Stomach smooth muscle (tissue), 2 donors: Measurements from ENCODE around the gene ZNF784.

Experiments used
- H3K27ac ChIP-seq: one replicate; pipeline ENCODE4 v1.7.0; 2013; ENCODE audit warnings: mild to moderate bottlenecking, low read length, inconsistent platforms
- H3K27me3 ChIP-seq, 2 donors: one replicate each; pipeline ENCODE4 v1.7.0; 2013; ENCODE audit warnings: low read length in 2 of 2; ENCODE audit not compliant: insufficient read depth in 2 of 2, control insufficient read depth in 1 of 2
- H3K36me3 ChIP-seq, 2 donors: one replicate each; pipeline ENCODE4 v1.7.0; 2013; ENCODE audit warnings: low read length in 2 of 2; ENCODE audit not compliant: control insufficient read depth in 2 of 2, insufficient read depth in 2 of 2
- H3K4me1 ChIP-seq: one replicate; pipeline ENCODE4 v1.7.0; 2013; ENCODE audit warnings: low read length; ENCODE audit not compliant: control insufficient read depth, insufficient read depth
- H3K4me3 ChIP-seq, 2 donors: one replicate each; pipeline ENCODE4 v1.7.0; 2013; ENCODE audit warnings: low read length in 2 of 2
- H3K9ac ChIP-seq, 2 donors: one replicate each; pipeline ENCODE4 v1.7.0; 2013; ENCODE audit warnings: low read length in 2 of 2, mild to moderate bottlenecking in 1 of 2
- H3K9me3 ChIP-seq, 2 donors: one replicate each; pipeline ENCODE4 v1.7.0; 2013; ENCODE audit warnings: low read length in 2 of 2; ENCODE audit not compliant: control insufficient read depth in 2 of 2
- donor health status: healthy.
- donor health status: Pancreatic carcinoma.

The ZNF784 gene

GRCh38 chr19:55633861-55634260 is 9.5 kb upstream of the ZNF784 start:
- peaks cover 29% of the 10 kb centered on the region for H3K4me1 ChIP-seq
- peak overlapping the region; percentile 100 for H3K27ac ChIP-seq
- H3K4me3 ChIP-seq, result no peak overlapping the region
- no peaks in the 10 kb centered on the region for H3K27me3 ChIP-seq
- H3K9me3 ChIP-seq, result no peaks in the 10 kb centered on the region
- H3K36me3 ChIP-seq, result no peaks in the 10 kb centered on the region
- peak overlapping the region in 1 of 2 donors; percentile 100 for H3K9ac ChIP-seq

- peaks cover 26% of the 10 kb centered on the region for H3K4me1 ChIP-seq
- H3K9me3 ChIP-seq, result no peaks in the 10 kb centered on the region
- no peaks in the 10 kb centered on the region for H3K27me3 ChIP-seq
- H3K9ac ChIP-seq, result peak overlapping the region; percentile 5 to 60
- H3K27ac ChIP-seq, result peak overlapping the region; percentile 37
- no peak overlapping the region for H3K4me3 ChIP-seq
- no peaks in the 10 kb centered on the region for H3K36me3 ChIP-seq
Measured at GRCh38 chr19:55632463-55632834, 8.1 kb upstream of the ZNF784 start.

- Histone ChIP-seq H3K27me3 (no peaks in the 10 kb centered on the region), H3K9me3 (no peaks in the 10 kb centered on the region), H3K4me1 (peaks cover 3% of the 10 kb centered on the region), H3K9ac (no peak overlapping the region), H3K4me3 (no peak overlapping the region), H3K27ac (no peak overlapping the region), H3K36me3 (no peaks in the 10 kb centered on the region)
Measured at GRCh38 chr19:55626350-55626749, 2.0 kb upstream of the ZNF784 start.

- Histone ChIP-seq H3K9ac (peak overlapping the region in 1 of 2 donors; percentile 71), H3K27me3 (no peaks in the 10 kb centered on the region), H3K4me3 (peak overlapping the region; percentile 73 to 79), H3K9me3 (no peaks in the 10 kb centered on the region), H3K36me3 (peaks cover 0 to 3% of the 10 kb centered on the region in 2 donors), H3K27ac (peak overlapping the region; percentile 86), H3K4me1 (peaks cover 3% of the 10 kb centered on the region)
Measured at GRCh38 chr19:55625004-55625326, 599 bp upstream of the ZNF784 start.

GRCh38 chr19:55623561-55623960 is 805 bp downstream of the ZNF784 start:
- Histone ChIP-seq H3K4me3 (peak overlapping the region in 1 of 2 donors; percentile 79), H3K9me3 (no peaks in the 10 kb centered on the region), H3K36me3 (peaks cover 0 to 3% of the 10 kb centered on the region in 2 donors), H3K9ac (no peak overlapping the region), H3K27ac (peak overlapping the region; percentile 86), H3K4me1 (peaks cover 3% of the 10 kb centered on the region), H3K27me3 (no peaks in the 10 kb centered on the region)

- no peak overlapping the region for H3K9ac ChIP-seq
- no peak overlapping the region for H3K4me3 ChIP-seq
- H3K36me3 ChIP-seq, result peaks cover 0 to 3% of the 10 kb centered on the region in 2 donors
- peaks cover 3% of the 10 kb centered on the region for H3K4me1 ChIP-seq
- no peaks in the 10 kb centered on the region for H3K9me3 ChIP-seq
- no peaks in the 10 kb centered on the region for H3K27me3 ChIP-seq
- no peak overlapping the region for H3K27ac ChIP-seq
Measured at GRCh38 chr19:55623130-55623529, 1.2 kb downstream of the ZNF784 start.

GRCh38 chr19:55622242-55622969 is 2.0 kb downstream of the ZNF784 start:
- Histone ChIP-seq H3K4me3 (no peak overlapping the region), H3K9me3 (no peaks in the 10 kb centered on the region), H3K27ac (no peak overlapping the region), H3K36me3 (peaks cover 2 to 4% of the 10 kb centered on the region in 2 donors), H3K9ac (no peak overlapping the region), H3K27me3 (no peaks in the 10 kb centered on the region), H3K4me1 (peaks cover 3% of the 10 kb centered on the region)

GRCh38 chr19:55621673-55622231 is 2.6 kb downstream of the ZNF784 start:
- Histone ChIP-seq H3K9ac (no peak overlapping the region), H3K4me1 (peaks cover 3% of the 10 kb centered on the region), H3K27me3 (no peaks in the 10 kb centered on the region), H3K9me3 (no peaks in the 10 kb centered on the region), H3K4me3 (no peak overlapping the region), H3K36me3 (peaks cover 5 to 8% of the 10 kb centered on the region in 2 donors), H3K27ac (no peak overlapping the region)

GRCh38 chr19:55621205-55621672 is 3.1 kb downstream of the ZNF784 start:
- no peak overlapping the region for H3K4me3 ChIP-seq
- peaks cover 10 to 12% of the 10 kb centered on the region in 2 donors for H3K36me3 ChIP-seq
- no peaks in the 10 kb centered on the region for H3K27me3 ChIP-seq
- H3K9me3 ChIP-seq, result no peaks in the 10 kb centered on the region
- H3K4me1 ChIP-seq, result peaks cover 3% of the 10 kb centered on the region
- H3K9ac ChIP-seq, result no peak overlapping the region
- no peak overlapping the region for H3K27ac ChIP-seq

GRCh38 chr19:55620410-55621204 is 3.8 kb downstream of the ZNF784 start:
- Histone ChIP-seq H3K4me1 (peaks cover 3% of the 10 kb centered on the region), H3K27ac (no peak overlapping the region), H3K36me3 (peaks cover 13 to 15% of the 10 kb centered on the region in 2 donors), H3K4me3 (no peak overlapping the region), H3K27me3 (no peaks in the 10 kb centered on the region), H3K9me3 (no peaks in the 10 kb centered on the region), H3K9ac (no peak overlapping the region)
